Neural cell (in vitro differentiated cells): Measurements from ENCODE around the gene HOXB5. TPM values are rescaled to one million over a fixed set of nuclear protein-coding genes. Genes with fewer than 3 reads are reported as not detected.

Source experiments
- H2AFZ ChIP-seq: fragments of 200-600, 300-800 bp; sonication (generic), shearing (Covaris generic); 2 replicates; pipeline ENCODE4 v1.6.0; 2014; ENCODE audit warnings: low read depth, mild to moderate bottlenecking, antibody characterized with exemption, low read length, moderate library complexity
- H3F3A ChIP-seq: fragments of 200-600 bp; shearing (Covaris generic); 2 replicates; pipeline ENCODE4 v1.6.1; 2016; ENCODE audit warnings: mild to moderate bottlenecking, moderate library complexity, mixed read lengths, antibody characterized with exemption, low read length; ENCODE audit not compliant: insufficient read depth, poor library complexity, severe bottlenecking
- H3K27ac ChIP-seq: fragments of 200-600, 300-800 bp; sonication (generic), shearing (Covaris generic); 2 replicates; pipeline ENCODE4 v1.5.1; 2014; ENCODE audit warnings: mild to moderate bottlenecking, low read length, moderate library complexity
- H3K27me3 ChIP-seq: fragments of 300-800, 200-600 bp; sonication (generic), shearing (Covaris generic); 2 replicates; pipeline ENCODE4 v1.6.0; 2014; ENCODE audit warnings: mild to moderate bottlenecking, low read depth, low read length, moderate library complexity; ENCODE audit not compliant: insufficient read depth
- H3K36me3 ChIP-seq: fragments of 300-800, 200-600 bp; sonication (generic), shearing (Covaris generic); 2 replicates; pipeline ENCODE4 v1.5.1; 2014; ENCODE audit warnings: mild to moderate bottlenecking, antibody characterized with exemption, low read length, moderate library complexity; ENCODE audit not compliant: insufficient read depth
- H3K4me2 ChIP-seq: fragments of 300-800, 200-600 bp; sonication (generic), shearing (Covaris generic); 2 replicates; pipeline ENCODE4 v1.6.0; 2014; ENCODE audit warnings: mild to moderate bottlenecking, low read length
- H3K4me3 ChIP-seq: fragments of 300-800, 200-600 bp; sonication (generic), shearing (Covaris generic); 2 replicates; pipeline ENCODE4 v1.5.1; 2014; ENCODE audit warnings: mild to moderate bottlenecking, low read length, moderate library complexity
- H3K79me2 ChIP-seq: fragments of 200-600 bp; shearing (Covaris generic); replicated peaks from 2 replicates; pipeline ENCODE4 v1.6.0; 2014; ENCODE audit warnings: mild to moderate bottlenecking, low read length, moderate library complexity; ENCODE audit not compliant: insufficient read depth
- H3K9ac ChIP-seq: fragments of 300-800, 200-600 bp; sonication (generic), shearing (Covaris generic); 2 replicates; pipeline ENCODE4 v1.6.1; 2016; ENCODE audit warnings: mild to moderate bottlenecking, low read length, mixed read lengths
- H3K9me2 ChIP-seq: fragments of 200-600 bp; shearing (Covaris generic); 2 replicates; pipeline ENCODE4 v1.6.1; 2016; ENCODE audit warnings: mild to moderate bottlenecking, low read length, mixed read lengths; ENCODE audit not compliant: insufficient read depth
- H3K9me3 ChIP-seq: fragments of 200-600, 300-800 bp; sonication (generic), shearing (Covaris generic); 2 replicates; pipeline ENCODE4 v1.6.1; 2016; ENCODE audit warnings: mild to moderate bottlenecking, mixed run types, low read length, moderate library complexity, mixed read lengths
- H4K20me1 ChIP-seq: fragments of 200-600 bp; shearing (Covaris generic); 2 replicates; pipeline ENCODE4 v1.6.1; 2016; ENCODE audit warnings: mild to moderate bottlenecking, mixed run types; ENCODE audit not compliant: insufficient read depth
- EP300 ChIP-seq: fragments of 450-650 bp; conservative IDR thresholded peaks from 2 replicates; pipeline ENCODE4 v1.6.1; 2014; ENCODE audit warnings: antibody characterized with exemption, mild to moderate bottlenecking, moderate library complexity; ENCODE audit not compliant: poor library complexity, severe bottlenecking
- EZH2 ChIP-seq: fragments of 200-600, 300-800 bp; shearing (Covaris generic), sonication (generic); IDR thresholded peaks from 2 replicates; pipeline ENCODE4 v1.6.1; 2014; ENCODE audit warnings: antibody characterized with exemption, low read length, borderline replicate concordance, mild to moderate bottlenecking; ENCODE audit not compliant: insufficient read depth, poor library complexity, severe bottlenecking
- MXI1 ChIP-seq: fragments of 450-650 bp; conservative IDR thresholded peaks from 2 replicates; pipeline ENCODE4 v1.6.1; 2014; ENCODE audit warnings: antibody characterized with exemption, mild to moderate bottlenecking; ENCODE audit not compliant: poor library complexity, severe bottlenecking
- POLR2AphosphoS5 ChIP-seq: IDR thresholded peaks from 2 replicates; pipeline ENCODE4 v1.6.1; 2012
- RAD21 ChIP-seq: fragments of 450-650 bp; conservative IDR thresholded peaks from 2 replicates; pipeline ENCODE4 v1.6.1; 2014; ENCODE audit warnings: antibody characterized with exemption, mild to moderate bottlenecking, moderate library complexity
- SMC3 ChIP-seq: fragments of 450-650 bp; conservative IDR thresholded peaks from 2 replicates; pipeline ENCODE4 v1.6.1; 2014; ENCODE audit warnings: antibody characterized with exemption, mild to moderate bottlenecking, moderate library complexity; ENCODE audit not compliant: poor library complexity
- TAF1 ChIP-seq: IDR thresholded peaks from 2 replicates; pipeline ENCODE4 v1.6.1; 2012; ENCODE audit warnings: low read depth
- polyA minus RNA-seq: library from RNA; depleted of rRNA, polyadenylated mRNA; stranded (reverse); fragments of >200 nt; gene quantifications from 2 replicates; pipeline ENCODE4 v1.2.3, GENCODE V29; 2014
- polyA plus RNA-seq: library from polyadenylated mRNA; depleted of rRNA; stranded (reverse); fragments of >200 nt; gene quantifications from 2 replicates; pipeline ENCODE4 v1.2.3, GENCODE V29; 2014
- TF ChIP-seq, protein P1 (sequence below): fragments of 450-650 bp; IDR thresholded peaks from 2 replicates; pipeline ENCODE4 v1.5.1; 2014; ENCODE audit warnings: antibody characterized with exemption, mild to moderate bottlenecking, moderate library complexity; ENCODE audit not compliant: poor library complexity, severe bottlenecking
- TF ChIP-seq, protein P2 (sequence below): IDR thresholded peaks from 2 replicates; pipeline ENCODE4 v1.6.1; 2012; ENCODE audit warnings: borderline replicate concordance

Gene HOXB5
- not detected in 2 replicates for polyA plus RNA-seq
- not detected in 2 replicates for polyA minus RNA-seq

DNA sequence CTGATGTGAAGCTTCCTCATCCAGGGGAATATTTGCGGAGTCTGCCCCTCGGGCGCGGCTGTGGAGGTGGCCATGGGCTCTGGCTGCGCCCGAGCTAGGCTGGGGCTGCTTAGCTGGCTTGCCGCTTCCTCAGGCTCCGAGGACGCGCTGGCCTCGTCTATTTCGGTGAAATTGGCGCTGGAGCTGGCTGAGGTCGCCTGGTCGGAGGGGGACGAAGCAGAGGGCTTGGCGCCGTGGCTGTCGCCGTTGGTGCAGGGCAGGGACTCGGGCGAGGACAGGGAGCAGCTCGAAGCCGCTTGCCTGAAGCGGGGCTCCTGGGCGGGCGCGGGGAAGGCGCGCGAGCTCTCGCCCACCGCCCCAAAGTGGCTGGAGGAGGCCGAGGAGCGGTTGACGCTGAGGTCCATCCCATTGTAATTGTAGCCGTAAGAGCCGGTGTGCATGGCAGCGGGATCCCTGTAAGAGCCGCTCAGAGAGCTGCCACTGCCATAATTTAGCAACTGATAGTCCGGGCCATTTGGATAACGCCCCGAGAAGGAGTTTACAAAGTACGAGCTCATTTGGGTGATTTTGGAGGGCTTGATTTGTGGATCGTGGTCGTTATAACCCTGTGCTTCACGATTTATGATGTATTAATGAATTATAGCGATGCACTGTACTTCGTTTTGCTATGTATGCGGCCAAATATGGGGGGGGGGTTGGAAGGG lies at the start of gene HOXB5:
TSS of gene HOXB5 (minus strand) at position 654 of the 704 bp plus-strand sequence. CDS start at position 557, 97 bp downstream.
- no peak within 1 kb of the TSS for H3K27ac ChIP-seq
- peaks cover 100% of the 10 kb centered on the region for H3K27me3 ChIP-seq
- no peak within 1 kb of the TSS for H3K4me3 ChIP-seq
- H2AFZ ChIP-seq: no peak within 1 kb of the TSS
- H3K79me2 ChIP-seq: no peaks in the 10 kb centered on the region
- H3K9me3 ChIP-seq: peaks cover under 1% of the 10 kb centered on the region
- H3K36me3 ChIP-seq: no peaks in the 10 kb centered on the region
- no peak within 1 kb of the TSS for H3K9ac ChIP-seq
- H3K4me2 ChIP-seq: no peak within 1 kb of the TSS
- TF ChIP-seq, protein P1, sequence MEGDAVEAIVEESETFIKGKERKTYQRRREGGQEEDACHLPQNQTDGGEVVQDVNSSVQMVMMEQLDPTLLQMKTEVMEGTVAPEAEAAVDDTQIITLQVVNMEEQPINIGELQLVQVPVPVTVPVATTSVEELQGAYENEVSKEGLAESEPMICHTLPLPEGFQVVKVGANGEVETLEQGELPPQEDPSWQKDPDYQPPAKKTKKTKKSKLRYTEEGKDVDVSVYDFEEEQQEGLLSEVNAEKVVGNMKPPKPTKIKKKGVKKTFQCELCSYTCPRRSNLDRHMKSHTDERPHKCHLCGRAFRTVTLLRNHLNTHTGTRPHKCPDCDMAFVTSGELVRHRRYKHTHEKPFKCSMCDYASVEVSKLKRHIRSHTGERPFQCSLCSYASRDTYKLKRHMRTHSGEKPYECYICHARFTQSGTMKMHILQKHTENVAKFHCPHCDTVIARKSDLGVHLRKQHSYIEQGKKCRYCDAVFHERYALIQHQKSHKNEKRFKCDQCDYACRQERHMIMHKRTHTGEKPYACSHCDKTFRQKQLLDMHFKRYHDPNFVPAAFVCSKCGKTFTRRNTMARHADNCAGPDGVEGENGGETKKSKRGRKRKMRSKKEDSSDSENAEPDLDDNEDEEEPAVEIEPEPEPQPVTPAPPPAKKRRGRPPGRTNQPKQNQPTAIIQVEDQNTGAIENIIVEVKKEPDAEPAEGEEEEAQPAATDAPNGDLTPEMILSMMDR: no peak
- TF ChIP-seq, protein P2, sequence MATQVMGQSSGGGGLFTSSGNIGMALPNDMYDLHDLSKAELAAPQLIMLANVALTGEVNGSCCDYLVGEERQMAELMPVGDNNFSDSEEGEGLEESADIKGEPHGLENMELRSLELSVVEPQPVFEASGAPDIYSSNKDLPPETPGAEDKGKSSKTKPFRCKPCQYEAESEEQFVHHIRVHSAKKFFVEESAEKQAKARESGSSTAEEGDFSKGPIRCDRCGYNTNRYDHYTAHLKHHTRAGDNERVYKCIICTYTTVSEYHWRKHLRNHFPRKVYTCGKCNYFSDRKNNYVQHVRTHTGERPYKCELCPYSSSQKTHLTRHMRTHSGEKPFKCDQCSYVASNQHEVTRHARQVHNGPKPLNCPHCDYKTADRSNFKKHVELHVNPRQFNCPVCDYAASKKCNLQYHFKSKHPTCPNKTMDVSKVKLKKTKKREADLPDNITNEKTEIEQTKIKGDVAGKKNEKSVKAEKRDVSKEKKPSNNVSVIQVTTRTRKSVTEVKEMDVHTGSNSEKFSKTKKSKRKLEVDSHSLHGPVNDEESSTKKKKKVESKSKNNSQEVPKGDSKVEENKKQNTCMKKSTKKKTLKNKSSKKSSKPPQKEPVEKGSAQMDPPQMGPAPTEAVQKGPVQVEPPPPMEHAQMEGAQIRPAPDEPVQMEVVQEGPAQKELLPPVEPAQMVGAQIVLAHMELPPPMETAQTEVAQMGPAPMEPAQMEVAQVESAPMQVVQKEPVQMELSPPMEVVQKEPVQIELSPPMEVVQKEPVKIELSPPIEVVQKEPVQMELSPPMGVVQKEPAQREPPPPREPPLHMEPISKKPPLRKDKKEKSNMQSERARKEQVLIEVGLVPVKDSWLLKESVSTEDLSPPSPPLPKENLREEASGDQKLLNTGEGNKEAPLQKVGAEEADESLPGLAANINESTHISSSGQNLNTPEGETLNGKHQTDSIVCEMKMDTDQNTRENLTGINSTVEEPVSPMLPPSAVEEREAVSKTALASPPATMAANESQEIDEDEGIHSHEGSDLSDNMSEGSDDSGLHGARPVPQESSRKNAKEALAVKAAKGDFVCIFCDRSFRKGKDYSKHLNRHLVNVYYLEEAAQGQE: no peak
- TF ChIP-seq RAD21: no peak
- TF ChIP-seq EP300: no peak
- TF ChIP-seq SMC3: no peak
- no peak for TF ChIP-seq TAF1
- no peak for TF ChIP-seq POLR2AphosphoS5
- no peak for TF ChIP-seq EZH2
- TF ChIP-seq MXI1: no peak
- no peaks in the 10 kb centered on the region for H4K20me1 ChIP-seq
- H3K9me2 ChIP-seq: no peaks in the 10 kb centered on the region
- no peaks in the 10 kb centered on the region for H3F3A ChIP-seq

DNA sequence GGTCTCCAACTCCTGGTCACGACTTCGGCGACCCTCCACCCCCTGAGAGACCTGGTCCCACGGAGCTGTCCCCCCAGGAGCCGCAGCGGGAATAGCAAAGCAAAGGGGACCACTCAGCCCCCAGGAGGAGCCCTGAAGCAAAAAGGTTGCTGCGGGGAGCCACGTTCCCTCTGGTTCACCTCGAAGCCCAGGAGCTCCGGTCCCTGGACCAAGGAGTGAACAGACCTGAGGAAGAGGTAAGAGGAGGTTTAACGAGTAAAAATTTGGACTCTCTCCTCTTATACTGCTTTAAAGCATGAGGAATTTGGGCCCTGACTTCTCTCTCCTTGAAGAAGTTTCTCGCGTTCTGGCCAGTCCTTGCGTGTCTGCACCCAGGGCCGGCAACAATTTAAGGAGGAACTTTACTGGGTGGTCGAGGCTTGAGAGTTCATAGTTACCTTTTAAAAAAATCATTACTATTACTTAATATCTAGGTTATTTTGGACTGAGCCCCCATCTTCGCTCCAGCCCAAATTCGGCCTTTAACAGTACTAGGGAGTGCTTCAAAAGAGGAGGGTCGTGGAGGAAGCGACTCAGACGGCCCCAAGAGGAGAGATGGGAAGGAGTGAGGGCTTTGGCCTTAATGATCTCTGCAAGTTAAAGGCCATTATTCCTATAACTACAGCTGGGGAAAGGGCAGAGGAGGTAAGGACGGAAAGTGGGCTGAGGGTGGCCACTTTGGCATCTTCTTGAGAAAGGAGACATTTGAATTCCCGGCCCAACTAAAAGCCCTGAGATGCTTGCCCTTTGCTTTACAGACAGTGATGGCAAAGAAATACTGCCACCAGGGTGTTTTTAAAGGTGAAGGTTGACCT lies 49.5 kb upstream of the HOXB5 start:
- TF ChIP-seq TAF1 (no peak), RAD21 (no peak), POLR2AphosphoS5 (no peak), EZH2 (no peak), MXI1 (no peak), SMC3 (no peak), EP300 (no peak)
- TF ChIP-seq, protein P2: no peak
- TF ChIP-seq, protein P1: no peak
- H3F3A ChIP-seq: no peaks in the 10 kb centered on the region
- H3K9ac ChIP-seq: no peak overlapping the region
- H3K36me3 ChIP-seq: no peaks in the 10 kb centered on the region
- no peak overlapping the region for H3K4me2 ChIP-seq
- H3K9me3 ChIP-seq: peaks cover 4% of the 10 kb centered on the region
- no peak overlapping the region for H2AFZ ChIP-seq
- H4K20me1 ChIP-seq: no peaks in the 10 kb centered on the region
- H3K4me3 ChIP-seq: no peak overlapping the region
- H3K27ac ChIP-seq: no peak overlapping the region
- H3K27me3 ChIP-seq: peaks cover 100% of the 10 kb centered on the region
- no peaks in the 10 kb centered on the region for H3K9me2 ChIP-seq
- H3K79me2 ChIP-seq: no peaks in the 10 kb centered on the region
